NB4 (cell line): Measurements from ENCODE around the gene MTX1.

Source experiments
- CTCF ChIP-seq: IDR thresholded peaks from one replicate; pipeline ENCODE4 v1.5.1; 2012; ENCODE audit warnings: low read depth, low read length
- POLR2A ChIP-seq: IDR thresholded peaks from 2 replicates; pipeline ENCODE4 v1.6.1; 2011; ENCODE audit warnings: mild to moderate bottlenecking; ENCODE audit not compliant: insufficient read length; ENCODE audit errors: extremely low read depth

- no peak for TF ChIP-seq CTCF
- no peak for TF ChIP-seq POLR2A
Observed at GRCh38 chr1:155170806-155171205, 37.7 kb upstream of the MTX1 start.
